Stimulated activated effector memory CD8-positive, alpha-beta T cell treated with anti-CD3 and anti-CD28 coated beads, Interleukin-12 subunit alpha, Interleukin-12 subunit beta, amount 100 ng/mL, for 72 hours (primary cell): Measurements from ENCODE around the gene ROCK2.

ENCODE experiments used
- ATAC-seq: fragments of 150-1000 bp; cut with Tn5 transposase; 2 replicates; pipeline ENCODE4 v1.10.0; 2021
- DNase-seq, 2 donors: peaks; one replicate each; pipeline ENCODE4 v3.0.0; 2021 to 2022; ENCODE audit warnings: low spot score in 2 of 2
- H3K27ac Mint-ChIP-seq: one replicate; pipeline ENCODE4 v1.8.0; 2022; ENCODE audit warnings: mild to moderate bottlenecking, mixed read lengths
- H3K36me3 Mint-ChIP-seq: one replicate; pipeline ENCODE4 v1.8.0; 2022; ENCODE audit warnings: mild to moderate bottlenecking, mixed read lengths
- H3K4me1 Mint-ChIP-seq: one replicate; pipeline ENCODE4 v1.8.0; 2022; ENCODE audit warnings: mixed read lengths
- H3K4me3 Mint-ChIP-seq: one replicate; pipeline ENCODE4 v1.8.0; 2022; ENCODE audit warnings: mild to moderate bottlenecking, mixed read lengths
- H3K9me3 Mint-ChIP-seq: one replicate; pipeline ENCODE4 v1.8.0; 2022; ENCODE audit warnings: mixed read lengths

The ROCK2 gene

DNA sequence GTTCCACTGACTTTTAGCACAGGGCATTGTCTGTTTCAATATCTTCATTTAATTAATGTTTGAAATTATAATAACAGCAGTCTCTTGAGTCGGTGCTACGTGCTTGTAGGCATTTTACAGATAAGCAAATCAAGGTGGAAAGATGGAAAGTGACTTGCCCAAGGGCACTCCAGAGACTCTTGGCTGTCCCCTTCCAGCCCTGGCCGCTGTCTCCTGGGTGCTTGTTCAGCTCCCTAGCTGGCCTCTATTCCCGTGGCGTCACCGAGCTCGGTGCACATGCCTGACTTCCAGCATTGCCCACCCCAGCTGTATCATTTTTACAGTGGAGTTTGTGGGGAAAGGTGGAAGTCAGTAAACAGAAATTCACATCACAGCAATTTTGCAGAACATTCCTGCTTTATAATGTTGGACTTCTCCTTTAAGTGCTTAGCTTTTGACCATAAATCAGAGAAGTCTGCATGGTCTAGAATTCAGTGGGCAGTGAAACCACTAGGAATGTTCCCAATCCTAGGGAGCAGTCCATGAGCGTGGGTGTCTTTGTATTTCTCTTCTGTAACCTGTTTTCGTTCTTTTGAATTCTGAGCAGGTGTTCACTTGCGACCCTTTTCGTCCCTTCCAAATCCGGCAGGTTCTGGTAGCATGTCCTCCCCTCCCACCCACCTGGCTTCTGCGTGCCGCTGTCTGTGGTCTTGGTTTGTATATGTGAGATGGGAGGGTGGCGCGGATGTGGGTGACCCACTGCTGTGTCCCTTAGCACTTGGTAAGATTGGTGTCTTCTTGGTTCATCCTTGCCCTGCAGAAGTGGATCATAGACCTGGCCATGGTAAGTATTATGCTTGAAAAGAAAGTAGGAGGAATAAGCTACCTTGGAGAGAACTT is 180.8 kb downstream of the ROCK2 start:
- peaks cover 17% of the 10 kb centered on the region for H3K4me1 Mint-ChIP-seq
- H3K36me3 Mint-ChIP-seq: no peaks in the 10 kb centered on the region
- no peak for ATAC-seq

DNA sequence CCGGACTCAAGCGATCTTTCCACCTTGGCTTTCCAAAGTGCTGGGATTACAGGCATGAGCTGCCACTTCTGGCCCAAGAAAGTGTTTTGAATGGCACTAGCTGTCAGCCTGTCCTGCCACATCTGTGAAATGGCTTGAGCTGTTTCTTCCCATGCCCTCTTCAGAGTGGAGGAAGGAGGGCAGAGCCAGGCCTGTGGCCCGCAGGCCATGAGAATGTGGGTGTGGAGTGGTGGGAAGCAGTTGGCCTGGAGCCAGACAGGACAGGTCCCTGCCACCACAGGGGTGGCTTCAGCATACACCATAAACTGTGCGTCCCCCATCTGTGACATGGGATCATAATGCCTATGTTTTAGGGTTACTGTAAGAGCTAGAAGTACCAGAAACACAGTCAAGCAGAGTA is 182.7 kb downstream of the ROCK2 start:
- no peak for DNase-seq
- Mint-ChIP-seq H3K4me1 (peaks cover 22% of the 10 kb centered on the region), H3K4me3 (peak overlapping the region; percentile 43), H3K9me3 (no peaks in the 10 kb centered on the region), H3K36me3 (no peaks in the 10 kb centered on the region), H3K27ac (no peak overlapping the region)
- ATAC-seq: no peak

More for the DNA sequence above, 180.8 kb downstream of the ROCK2 start:
- Mint-ChIP-seq H3K9me3 (no peaks in the 10 kb centered on the region), H3K4me3 (no peak overlapping the region), H3K27ac (no peak overlapping the region)
- DNase-seq: no peak

DNA sequence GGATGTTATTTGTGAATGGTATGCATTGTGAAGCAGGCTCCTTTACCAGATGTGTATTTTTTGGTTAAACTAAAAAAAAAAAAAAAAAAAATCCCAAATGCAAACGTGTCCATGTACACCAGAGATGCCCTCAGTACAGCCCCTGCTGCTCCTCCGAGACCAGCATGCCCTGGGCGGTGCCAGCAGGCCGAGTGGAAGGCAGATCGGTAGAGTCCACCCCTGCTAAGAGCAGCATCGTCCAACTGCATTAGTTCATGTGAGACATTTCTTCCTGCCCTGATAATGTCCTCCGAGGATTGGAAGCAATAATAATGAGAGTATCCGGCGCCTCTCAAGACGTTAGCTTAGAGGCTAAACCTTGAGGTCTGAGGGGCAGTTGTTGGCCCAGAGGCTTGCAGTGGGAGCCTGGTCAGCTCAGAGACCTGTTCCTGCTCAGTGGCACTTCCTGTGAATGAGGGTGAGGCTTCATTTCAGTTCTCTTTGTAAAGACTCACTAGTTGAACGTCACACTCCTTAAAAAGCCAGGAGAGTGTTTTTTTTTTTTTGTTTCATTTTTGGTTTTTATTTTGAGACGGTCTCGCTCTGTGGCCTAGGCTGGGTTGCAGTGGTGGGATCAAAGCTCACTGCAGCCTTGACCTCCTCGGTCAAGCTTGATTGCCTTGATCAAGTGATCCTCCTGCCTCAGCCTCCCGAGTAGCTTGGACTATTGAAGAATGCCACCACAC is 183.5 kb downstream of the ROCK2 start:
- ATAC-seq (peak; percentile 76), DNase-seq (no peak)
- peaks cover 31% of the 10 kb centered on the region for H3K4me1 Mint-ChIP-seq
- no peaks in the 10 kb centered on the region for H3K9me3 Mint-ChIP-seq
- peak overlapping the region; percentile 43 for H3K4me3 Mint-ChIP-seq
- H3K36me3 Mint-ChIP-seq: no peaks in the 10 kb centered on the region
- H3K27ac Mint-ChIP-seq: peak overlapping the region; percentile 85

DNA sequence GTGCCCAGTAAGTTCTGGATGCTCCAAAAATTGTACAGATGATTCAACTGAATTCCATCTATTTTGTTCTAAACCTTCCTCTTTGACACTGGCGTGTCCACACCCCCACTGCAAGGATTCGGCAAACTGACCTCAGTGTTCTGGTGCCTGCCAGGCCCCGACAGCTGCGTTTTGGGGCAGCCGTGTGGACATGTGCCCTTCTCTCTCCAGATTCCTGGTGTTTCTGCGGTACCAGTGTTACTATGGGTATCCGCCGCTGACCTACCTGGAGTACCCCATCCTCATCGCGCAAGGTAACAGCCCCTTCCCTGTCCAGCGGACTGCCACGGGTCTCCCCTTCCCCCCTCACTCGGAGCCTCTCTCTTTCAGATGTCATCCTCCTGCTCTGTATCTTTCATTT is 184.2 kb downstream of the ROCK2 start:
- H3K4me3 Mint-ChIP-seq: no peak overlapping the region
- DNase-seq (no peak), ATAC-seq (no peak)
- no peaks in the 10 kb centered on the region for H3K9me3 Mint-ChIP-seq
- peaks cover 32% of the 10 kb centered on the region for H3K4me1 Mint-ChIP-seq
- H3K27ac Mint-ChIP-seq: peak overlapping the region; percentile 85
- H3K36me3 Mint-ChIP-seq: no peaks in the 10 kb centered on the region

DNA sequence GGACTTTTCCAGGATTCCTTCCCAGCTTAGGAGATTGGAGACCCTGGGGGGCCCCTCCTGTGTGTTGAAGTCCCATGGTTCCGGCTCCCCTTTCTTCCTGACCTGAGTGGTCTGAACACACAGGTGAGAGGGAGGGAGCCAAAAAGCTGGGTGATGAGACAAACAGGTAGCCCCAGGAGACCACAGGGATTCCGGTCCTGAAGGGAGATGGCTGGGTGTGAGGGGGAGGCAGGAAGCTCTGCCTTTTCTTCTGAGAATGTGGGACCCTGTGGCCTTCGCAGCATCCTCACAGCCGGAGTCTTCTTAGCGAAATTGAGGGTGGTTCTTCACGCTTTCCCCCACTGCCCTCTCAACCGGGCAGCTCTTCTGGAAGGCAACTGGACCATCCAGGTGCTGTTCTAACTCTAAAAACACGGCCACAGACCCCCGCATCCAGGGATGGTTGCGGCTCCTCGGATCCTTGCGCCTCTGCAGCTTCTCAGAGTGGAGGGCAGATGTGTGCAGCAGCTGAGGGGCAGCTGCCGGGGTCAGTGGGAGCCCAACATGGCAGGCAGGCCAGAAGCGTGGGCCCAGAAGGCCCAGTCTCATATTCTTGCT is 184.8 kb downstream of the ROCK2 start:
- H3K4me1 Mint-ChIP-seq: peaks cover 32% of the 10 kb centered on the region
- H3K36me3 Mint-ChIP-seq: no peaks in the 10 kb centered on the region
- peak overlapping the region; percentile 85 for H3K27ac Mint-ChIP-seq
- H3K4me3 Mint-ChIP-seq: no peak overlapping the region
- no peak for ATAC-seq
- DNase-seq: no peak
- no peaks in the 10 kb centered on the region for H3K9me3 Mint-ChIP-seq

DNA sequence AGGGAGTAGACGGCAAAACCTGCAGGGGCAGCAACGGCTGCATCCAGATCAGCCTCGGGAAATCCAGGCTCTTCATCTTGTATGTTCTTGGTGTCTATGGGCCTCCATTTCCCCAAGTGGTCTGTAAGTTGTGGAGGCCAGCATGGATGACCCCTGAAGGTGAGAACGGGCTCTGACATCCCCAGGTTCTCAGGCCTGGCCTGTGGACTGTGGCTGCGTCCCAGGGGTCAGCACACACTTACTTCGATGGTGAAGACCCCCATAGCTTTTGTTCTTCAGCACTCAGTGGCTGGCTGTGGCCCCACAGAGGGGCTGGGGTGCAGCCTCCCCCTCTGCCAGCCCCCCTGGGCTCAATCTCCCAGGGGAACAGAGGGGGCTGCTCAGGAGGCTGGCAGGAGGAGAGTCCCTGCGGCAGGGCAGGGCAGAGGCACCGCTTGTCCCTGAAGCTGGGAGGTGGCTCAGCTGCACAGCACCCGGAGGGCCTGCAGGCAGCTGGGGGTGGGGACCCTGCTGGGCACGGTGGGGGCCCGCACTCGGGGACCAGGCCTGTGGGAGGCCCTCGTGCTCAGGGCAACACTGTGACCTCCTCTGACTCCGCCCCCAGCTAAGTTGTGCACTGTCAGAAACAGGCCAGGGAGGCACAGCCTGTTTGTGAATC is 185.4 kb downstream of the ROCK2 start:
- Mint-ChIP-seq H3K36me3 (no peaks in the 10 kb centered on the region), H3K9me3 (no peaks in the 10 kb centered on the region), H3K27ac (peak overlapping the region; percentile 85), H3K4me1 (peaks cover 32% of the 10 kb centered on the region), H3K4me3 (no peak overlapping the region)
- DNase-seq (no peak), ATAC-seq (no peak)

DNA sequence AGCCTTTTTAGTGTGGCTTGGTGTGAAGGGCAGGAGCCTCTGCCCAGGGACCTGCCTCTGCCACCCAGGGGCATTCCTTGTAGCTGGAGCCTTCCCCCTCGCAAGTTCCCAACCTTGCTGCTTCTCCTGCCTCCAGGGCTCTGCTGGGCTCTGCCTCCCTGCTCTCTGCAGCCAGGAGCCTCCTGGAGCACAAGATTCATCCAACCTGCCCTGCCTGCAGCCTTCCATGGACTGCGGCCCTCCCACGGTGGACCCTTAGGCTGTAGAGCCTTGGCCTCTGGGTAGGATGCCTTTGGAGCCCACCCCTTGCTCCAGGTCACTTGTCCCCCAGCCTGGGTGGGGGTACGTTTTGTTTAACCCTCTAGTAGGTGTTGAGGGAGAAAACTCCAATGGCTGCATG is 186.7 kb downstream of the ROCK2 start:
- H3K36me3 Mint-ChIP-seq: no peaks in the 10 kb centered on the region
- H3K9me3 Mint-ChIP-seq: no peaks in the 10 kb centered on the region
- H3K4me1 Mint-ChIP-seq: peaks cover 32% of the 10 kb centered on the region
- H3K4me3 Mint-ChIP-seq: no peak overlapping the region
- H3K27ac Mint-ChIP-seq: no peak overlapping the region
- DNase-seq (no peak), ATAC-seq (no peak)

DNA sequence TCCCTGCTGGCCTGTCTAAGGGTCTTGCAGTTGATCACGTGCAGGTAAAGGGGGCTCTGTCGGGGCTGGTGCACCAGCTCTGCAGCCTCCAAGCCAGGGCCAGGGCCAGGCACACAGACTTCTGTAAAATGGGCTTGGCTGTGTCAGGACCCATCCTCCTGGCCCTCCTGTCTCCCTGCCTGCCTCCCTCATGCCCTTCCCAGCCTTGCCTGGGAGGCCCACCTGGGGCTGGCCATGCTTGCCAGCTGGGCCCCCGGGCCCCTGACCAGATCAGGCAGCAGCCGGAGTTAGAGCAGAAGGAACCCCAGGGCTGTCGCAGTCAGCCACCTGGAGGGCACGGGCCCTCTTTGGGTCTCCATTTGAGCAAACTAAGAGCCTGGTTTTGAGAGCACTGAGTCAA is 187.1 kb downstream of the ROCK2 start:
- Mint-ChIP-seq H3K4me1 (peaks cover 32% of the 10 kb centered on the region), H3K9me3 (no peaks in the 10 kb centered on the region), H3K36me3 (no peaks in the 10 kb centered on the region), H3K27ac (no peak overlapping the region), H3K4me3 (peak overlapping the region; percentile 80)
- no peak for ATAC-seq
- no peak for DNase-seq

DNA sequence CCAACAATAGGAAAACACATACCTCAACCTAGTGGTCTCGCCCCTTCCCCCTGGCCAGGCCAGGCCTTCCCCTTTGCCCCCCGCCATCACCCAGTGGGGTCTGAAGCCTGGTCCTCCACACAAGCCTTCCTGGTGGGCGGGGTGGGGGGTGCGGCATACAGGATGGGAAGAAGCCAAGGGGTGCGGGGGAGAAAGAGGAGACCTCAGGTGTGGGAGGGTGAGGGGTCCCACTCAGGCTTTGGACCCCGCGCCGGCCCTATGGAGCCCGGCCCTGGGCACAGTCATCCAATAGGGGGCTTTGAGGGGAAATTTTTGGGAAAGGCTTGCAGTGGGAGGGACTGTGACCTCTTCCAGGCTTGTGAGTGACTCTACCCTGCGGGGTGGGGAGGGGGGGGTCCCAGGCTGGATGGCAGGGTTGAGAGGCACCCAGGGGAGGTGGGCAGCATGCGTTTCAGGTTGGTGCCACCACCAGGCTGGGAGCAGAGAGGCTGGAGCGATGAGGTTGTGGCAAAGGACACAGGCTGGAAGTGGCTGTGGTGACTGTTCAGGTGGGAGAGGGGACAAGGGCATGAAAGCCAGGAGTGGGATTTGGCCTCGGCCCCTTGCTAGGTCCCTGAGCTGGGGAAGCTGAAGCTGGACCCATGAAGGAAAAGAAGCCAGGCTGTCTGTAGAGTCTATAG is 187.9 kb downstream of the ROCK2 start:
- peak overlapping the region; percentile 80 for H3K4me3 Mint-ChIP-seq
- H3K36me3 Mint-ChIP-seq: no peaks in the 10 kb centered on the region
- no peaks in the 10 kb centered on the region for H3K9me3 Mint-ChIP-seq
- H3K4me1 Mint-ChIP-seq: peaks cover 32% of the 10 kb centered on the region
- DNase-seq: no peak
- no peak overlapping the region for H3K27ac Mint-ChIP-seq
- no peak for ATAC-seq

DNA sequence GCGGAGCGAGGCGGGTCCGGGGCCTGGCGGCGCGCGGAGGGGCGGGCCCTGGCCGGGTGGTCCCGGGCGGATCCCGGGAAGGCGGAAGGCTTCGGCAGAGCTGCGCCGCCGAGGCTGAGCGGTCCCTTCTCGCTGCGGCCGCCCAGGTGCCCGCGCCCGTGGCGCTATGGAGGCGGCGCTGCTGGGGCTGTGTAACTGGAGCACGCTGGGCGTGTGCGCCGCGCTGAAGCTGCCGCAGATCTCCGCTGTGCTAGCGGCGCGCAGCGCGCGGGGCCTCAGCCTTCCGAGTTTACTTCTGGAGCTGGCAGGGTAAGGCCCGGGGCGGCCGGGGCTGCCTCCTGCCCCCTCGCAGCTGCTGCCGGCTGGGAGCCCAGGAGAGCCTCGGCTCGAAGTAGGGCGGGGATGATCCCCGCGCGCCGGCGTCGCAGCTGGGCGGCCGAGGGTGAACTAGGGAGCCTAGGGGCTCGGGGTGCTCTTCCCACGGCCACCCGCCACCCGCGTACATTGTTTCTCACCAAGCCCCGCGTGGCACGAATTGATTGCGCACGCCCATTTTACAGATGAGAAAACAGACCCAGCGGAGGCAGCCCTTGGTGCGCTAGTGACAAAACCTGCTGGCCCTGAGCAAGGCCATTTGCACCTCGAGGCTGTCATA is 188.9 kb downstream of the ROCK2 start, which contains the start of gene SLC66A3:
TSS of gene SLC66A3 (plus strand) at position 87 of the 655 bp plus-strand sequence. CDS start at position 167, 80 bp downstream.
- peak within 1 kb of the TSS; percentile 80 for H3K4me3 Mint-ChIP-seq
- ATAC-seq (peak; percentile 90), DNase-seq (peak; percentile 81 to 91)
- peak within 1 kb of the TSS; percentile 92 for H3K27ac Mint-ChIP-seq
- H3K9me3 Mint-ChIP-seq: no peaks in the 10 kb centered on the region
- no peaks in the 10 kb centered on the region for H3K36me3 Mint-ChIP-seq
- peaks cover 26% of the 10 kb centered on the region for H3K4me1 Mint-ChIP-seq

DNA sequence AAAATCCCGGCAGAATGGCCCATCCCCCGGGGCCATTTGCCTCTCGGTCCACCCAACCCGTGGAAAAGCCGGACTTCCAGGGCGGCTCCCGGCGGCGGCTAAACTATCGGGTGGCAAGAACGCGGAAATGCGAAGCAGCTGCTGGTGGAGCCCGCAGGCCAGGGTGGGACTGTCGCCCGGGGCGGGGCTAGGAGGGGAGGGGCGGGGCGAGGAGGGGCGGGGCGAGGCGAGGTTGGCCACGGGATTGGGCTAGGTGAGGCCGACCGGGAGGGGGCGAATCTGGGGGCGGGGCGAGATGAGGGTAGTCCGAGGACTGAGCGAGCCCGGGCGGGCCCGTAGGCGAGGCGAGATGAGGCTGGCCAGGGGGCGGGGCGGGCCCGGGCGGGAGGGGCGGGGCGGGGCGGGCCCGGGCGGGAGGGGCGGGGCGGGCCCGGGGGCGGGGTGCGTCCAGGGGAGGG is 189.5 kb downstream of the ROCK2 start:
- DNase-seq (peak; percentile 91 to 96), ATAC-seq (peak; percentile 92)
- Mint-ChIP-seq H3K9me3 (no peaks in the 10 kb centered on the region), H3K27ac (peak overlapping the region; percentile 92), H3K4me3 (peak overlapping the region; percentile 80), H3K4me1 (peaks cover 20% of the 10 kb centered on the region), H3K36me3 (no peaks in the 10 kb centered on the region)

DNA sequence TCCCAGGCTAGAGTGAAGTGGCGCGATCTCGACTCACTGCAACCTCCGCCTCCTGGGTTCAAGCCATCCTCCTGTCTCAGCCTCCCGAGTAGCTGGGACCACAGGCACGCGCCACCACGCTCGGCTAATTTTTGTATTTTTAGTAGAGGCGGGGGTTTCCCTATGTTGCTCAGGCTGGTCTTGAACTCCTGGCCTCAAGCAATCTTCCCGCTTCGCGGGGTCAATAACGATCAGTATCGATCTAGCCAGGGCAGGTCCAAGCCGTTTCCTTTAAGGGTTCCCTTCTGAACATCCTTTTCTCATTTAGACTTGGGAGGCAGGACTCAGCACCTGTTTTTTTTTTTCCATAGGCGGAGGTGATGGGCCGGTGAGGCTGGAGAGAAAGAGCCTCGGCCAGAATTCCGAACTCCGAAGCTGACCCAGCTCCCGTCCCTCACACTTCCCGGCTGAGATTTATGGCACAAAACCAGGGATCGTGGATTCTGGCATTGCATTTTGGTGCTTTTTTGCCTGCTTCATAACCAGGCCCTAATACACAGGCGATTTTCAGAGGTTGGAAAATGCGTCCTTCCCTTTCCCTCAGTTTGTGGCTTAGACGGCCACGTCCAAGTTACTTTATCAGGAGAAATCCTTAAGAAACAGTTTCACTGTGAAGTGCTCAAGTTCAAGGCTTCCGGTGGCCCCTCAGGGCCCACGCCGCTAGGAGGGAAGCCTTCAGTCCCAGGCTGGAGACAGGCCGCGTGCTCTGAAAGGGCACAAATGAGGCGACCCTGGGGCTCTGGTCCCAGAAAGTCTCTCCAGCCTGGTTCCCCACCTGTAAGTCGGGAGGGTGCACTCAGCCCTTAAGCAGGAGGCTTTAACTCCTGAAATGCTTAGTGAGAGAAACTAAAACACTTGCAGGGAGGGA is 190.2 kb downstream of the ROCK2 start:
- DNase-seq: no peak
- ATAC-seq: peak; percentile 1

DNA sequence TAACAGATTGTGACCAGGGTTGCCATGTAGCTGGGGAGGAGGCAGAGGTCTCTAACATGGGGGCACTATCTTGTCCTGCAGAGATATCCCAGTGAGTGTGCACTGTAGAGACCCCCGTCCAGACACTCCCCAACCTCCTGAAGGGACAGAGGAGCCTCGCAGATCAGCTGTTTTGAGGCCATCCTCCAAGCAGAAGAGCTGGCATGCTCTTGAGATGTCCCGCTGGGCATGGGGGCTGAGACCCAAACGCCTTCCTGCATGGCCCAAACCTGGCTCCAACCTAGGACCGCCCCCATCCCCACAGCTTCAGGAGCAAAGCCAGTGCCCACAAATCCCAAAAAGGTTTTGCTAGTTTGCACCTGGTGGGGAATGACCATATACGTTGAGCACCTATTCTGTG is 191.8 kb downstream of the ROCK2 start:
- DNase-seq (no peak), ATAC-seq (no peak)
- H3K4me1 Mint-ChIP-seq: peaks cover 15% of the 10 kb centered on the region
- H3K4me3 Mint-ChIP-seq: no peak overlapping the region
- H3K9me3 Mint-ChIP-seq: no peaks in the 10 kb centered on the region
- no peaks in the 10 kb centered on the region for H3K36me3 Mint-ChIP-seq
- H3K27ac Mint-ChIP-seq: no peak overlapping the region

More for the DNA sequence above, 190.2 kb downstream of the ROCK2 start:
- Mint-ChIP-seq H3K36me3 (no peaks in the 10 kb centered on the region), H3K4me3 (peak overlapping the region; percentile 80), H3K27ac (peak overlapping the region; percentile 92), H3K9me3 (no peaks in the 10 kb centered on the region), H3K4me1 (peaks cover 15% of the 10 kb centered on the region)
